GM23338 (cell line): ENCODE measurements around the gene CNST. TPM values are rescaled to one million over a fixed set of nuclear protein-coding genes. Genes with fewer than 3 reads are reported as not detected.

ENCODE experiments used
- ATAC-seq: fragments of 200-7000 bp; cut with Tn5 transposase; 3 replicates; pipeline ENCODE4 v1.9.1; 2020
- DNase-seq: peaks from one replicate; pipeline ENCODE4 v3.0.0-alpha.2; 2015; ENCODE audit warnings: low spot score
- H2AFZ ChIP-seq: fragments of 200-600 bp; sonication (generic); 2 replicates; pipeline ENCODE4 v1.8.0; 2016; ENCODE audit warnings: antibody characterized with exemption, mild to moderate bottlenecking, moderate library complexity
- H3F3A ChIP-seq: fragments of 200-600 bp; sonication (generic); replicated peaks from 2 replicates; pipeline ENCODE4 v1.8.0; 2017; ENCODE audit warnings: antibody characterized with exemption, mixed run types, low read depth
- H3K27ac ChIP-seq: fragments of 200-600 bp; sonication (generic); 2 replicates; pipeline ENCODE4 v1.6.1; 2016; ENCODE audit warnings: low read depth
- H3K27me3 ChIP-seq: fragments of 200-600 bp; sonication (generic); 2 replicates; pipeline ENCODE4 v1.8.0; 2016; ENCODE audit warnings: mild to moderate bottlenecking, mixed run types, moderate library complexity; ENCODE audit not compliant: insufficient read depth
- H3K36me3 ChIP-seq: fragments of 200-600 bp; sonication (generic); 2 replicates; pipeline ENCODE4 v1.8.0; 2016; ENCODE audit warnings: mild to moderate bottlenecking; ENCODE audit not compliant: insufficient read depth
- H3K4me1 ChIP-seq: fragments of 200-600 bp; sonication (generic); 2 replicates; pipeline ENCODE4 v1.8.0; 2016; ENCODE audit warnings: mild to moderate bottlenecking, moderate library complexity; ENCODE audit not compliant: insufficient read depth
- H3K4me2 ChIP-seq: fragments of 200-600 bp; sonication (generic); 2 replicates; pipeline ENCODE4 v1.7.1; 2017; ENCODE audit warnings: mixed run types
- H3K4me3 ChIP-seq: fragments of 200-600 bp; sonication (generic); 2 replicates; pipeline ENCODE4 v1.6.1; 2016; ENCODE audit warnings: mixed run types
- H3K79me2 ChIP-seq: fragments of 200-600 bp; sonication (generic); replicated peaks from 2 replicates; pipeline ENCODE4 v1.8.0; 2017; ENCODE audit warnings: mild to moderate bottlenecking; ENCODE audit not compliant: insufficient read depth
- H3K9me2 ChIP-seq: fragments of 200-600 bp; sonication (generic); 2 replicates; pipeline ENCODE4 v1.8.0; 2017; ENCODE audit not compliant: insufficient read depth
- H4K20me1 ChIP-seq: fragments of 200-600 bp; sonication (generic); replicated peaks from 2 replicates; pipeline ENCODE4 v1.8.0; 2017; ENCODE audit warnings: mild to moderate bottlenecking; ENCODE audit not compliant: insufficient read depth
- H3K27ac Mint-ChIP-seq: 2 replicates; pipeline ENCODE4 v1.8.0; 2020; ENCODE audit warnings: inconsistent platforms, mild to moderate bottlenecking, moderate library complexity, mixed read lengths
- H3K27me3 Mint-ChIP-seq: 3 replicates; pipeline ENCODE4 v1.8.0; 2022; ENCODE audit warnings: low read depth, mild to moderate bottlenecking, moderate library complexity, mixed read lengths, inconsistent platforms; ENCODE audit not compliant: insufficient read depth, poor library complexity
- H3K36me3 Mint-ChIP-seq: 3 replicates; pipeline ENCODE4 v1.8.0; 2021; ENCODE audit warnings: low read depth, mild to moderate bottlenecking, inconsistent platforms, moderate library complexity, mixed read lengths
- H3K4me1 Mint-ChIP-seq: 3 replicates; pipeline ENCODE4 v1.8.0; 2020; ENCODE audit warnings: mild to moderate bottlenecking, inconsistent platforms, mixed read lengths
- H3K4me3 Mint-ChIP-seq: 3 replicates; pipeline ENCODE4 v1.8.0; 2021; ENCODE audit warnings: moderate library complexity, mild to moderate bottlenecking, inconsistent platforms, mixed read lengths
- H3K9me3 Mint-ChIP-seq: 3 replicates; pipeline ENCODE4 v1.8.0; 2020; ENCODE audit warnings: moderate library complexity, mild to moderate bottlenecking, inconsistent platforms, mixed read lengths
- CREB1 ChIP-seq: fragments of 250-450 bp; sonication (Bioruptor Pico); IDR thresholded peaks from 2 replicates; pipeline ENCODE4 v1.5.0; 2020; ENCODE audit warnings: low read depth, mild to moderate bottlenecking, moderate library complexity
- ETS1 ChIP-seq: IDR thresholded peaks from 2 replicates; pipeline ENCODE4 v1.6.1; 2016; ENCODE audit warnings: antibody characterized with exemption
- EZH2 ChIP-seq: fragments of 200-600 bp; sonication (generic); IDR thresholded peaks from one replicate; pipeline ENCODE4 v1.8.0; 2017; ENCODE audit warnings: antibody characterized with exemption, mild to moderate bottlenecking, low read depth; ENCODE audit not compliant: unreplicated experiment
- EZH2phosphoT487 ChIP-seq: fragments of 200-600 bp; sonication (generic); IDR thresholded peaks from one replicate; pipeline ENCODE4 v1.8.1; 2018; ENCODE audit warnings: antibody characterized with exemption; ENCODE audit not compliant: unreplicated experiment
- JUNB ChIP-seq: IDR thresholded peaks from one replicate; pipeline ENCODE4 v1.6.1; 2016; ENCODE audit warnings: antibody characterized with exemption; ENCODE audit not compliant: unreplicated experiment
- NANOG ChIP-seq: IDR thresholded peaks from 2 replicates; pipeline ENCODE4 v1.6.1; 2016; ENCODE audit warnings: antibody characterized with exemption, borderline replicate concordance
- STAT1 ChIP-seq: IDR thresholded peaks from one replicate; pipeline ENCODE4 v1.6.1; 2016; ENCODE audit warnings: antibody characterized with exemption; ENCODE audit not compliant: unreplicated experiment
- ZNF114 ChIP-seq: fragments of 250-450 bp; sonication (Bioruptor Pico); IDR thresholded peaks from 2 replicates; pipeline ENCODE4 v1.5.0; 2020; ENCODE audit warnings: mild to moderate bottlenecking, moderate library complexity
- ZNF331 ChIP-seq: fragments of 250-450 bp; sonication (Bioruptor Pico); IDR thresholded peaks from 2 replicates; pipeline ENCODE4 v1.5.0; 2020; ENCODE audit warnings: low read depth, mild to moderate bottlenecking, moderate library complexity
- ZNF462 ChIP-seq: fragments of 250-450 bp; sonication (Bioruptor Pico); IDR thresholded peaks from 2 replicates; pipeline ENCODE4 v1.5.0; 2020; ENCODE audit warnings: mild to moderate bottlenecking, moderate library complexity
- polyA plus RNA-seq: library from polyadenylated mRNA; unstranded; fragments of >200 nt; fragmentation: Nextera tagmentation; extraction: Ambion mirVana; gene quantifications from 2 replicates; pipeline ENCODE4 v1.2.1, GENCODE V29; 2016
- total RNA-seq: library from RNA; depleted of rRNA; stranded (reverse); fragments of >200 nt; shearing (Covaris generic); gene quantifications from 2 replicates; pipeline ENCODE4 v1.2.3, GENCODE V29; 2014

Gene CNST
- total and polyA plus RNA-seq, 2 experiments from 2014 or later, result 8.1 to 17.6 TPM

- TF ChIP-seq ZNF462 (CRISPR knock-in tag) (no peak), ZNF114 (no peak)
Measured at GRCh38 chr1:246674049-246674448, 107.8 kb downstream of the CNST start (continued).

- Histone ChIP-seq H4K20me1 (no peaks in the 10 kb centered on the region), H3K4me2 (no peak overlapping the region), H3K9me2 (no peaks in the 10 kb centered on the region), H3K27me3 (no peaks in the 10 kb centered on the region), H3K4me1 (0 out of 2 replicates have a peak, but pooled peaks cover 8% of the 10 kb centered on the region), H3K27ac (no peak overlapping the region), H3K79me2 (no peaks in the 10 kb centered on the region), H3K36me3 (no peaks in the 10 kb centered on the region), H2AFZ (no peak overlapping the region), H3K4me3 (no peak overlapping the region), H3F3A (no peaks in the 10 kb centered on the region)
- Mint-ChIP-seq H3K4me1 (peaks cover 8% of the 10 kb centered on the region), H3K27ac (no peak overlapping the region), H3K4me3 (no peak overlapping the region), H3K9me3 (no peaks in the 10 kb centered on the region), H3K27me3 (no peaks in the 10 kb centered on the region), H3K36me3 (no peaks in the 10 kb centered on the region)
- ATAC-seq (no peak), DNase-seq (no peak)
- TF ChIP-seq EZH2, result no peak
- TF ChIP-seq STAT1, result no peak
- no peak for TF ChIP-seq ZNF462 (CRISPR knock-in tag)
- no peak for TF ChIP-seq ETS1
- TF ChIP-seq ZNF114, result no peak
- no peak for TF ChIP-seq NANOG
- no peak for TF ChIP-seq CREB1 (CRISPR knock-in tag)
- TF ChIP-seq ZNF331 (CRISPR knock-in tag), result no peak
- no peak for TF ChIP-seq JUNB
- no peak for TF ChIP-seq EZH2phosphoT487
Measured at GRCh38 chr1:246677842-246678241, 111.6 kb downstream of the CNST start.
